ENCODE measurements around the gene TRANK1. TPM values are rescaled to one million over a fixed set of nuclear protein-coding genes. Genes with fewer than 3 reads are reported as not detected.
"Not testable (repeated sequence)": the region's sequence is repeated elsewhere in the genome, so short reads cannot be mapped to it uniquely, and the experiment has no call there.

Gene TRANK1
- total RNA-seq, 4 donors from 2014 or later = 8.7 to 12.6 (median 10.5) TPM

DNA sequence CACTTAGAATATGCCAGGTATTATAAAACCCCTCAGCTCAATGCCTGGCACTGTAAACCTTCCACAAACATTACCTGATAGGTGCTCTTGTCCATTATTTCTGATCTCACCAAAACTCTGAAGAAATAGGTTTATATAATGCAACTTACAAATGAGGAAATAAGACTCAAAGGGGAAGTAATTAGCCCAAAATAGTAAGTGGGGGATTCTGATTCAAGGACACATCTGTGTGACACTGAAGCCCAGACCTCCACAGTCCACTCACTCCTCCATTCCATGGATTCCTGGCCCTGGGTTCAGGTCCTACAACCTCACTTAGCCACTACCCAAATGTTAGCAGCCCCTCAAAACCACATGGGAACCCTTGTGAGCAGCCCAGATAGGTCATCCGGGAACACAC is 49.9 kb downstream of the TRANK1 start:
- Histone ChIP-seq H3K4me1 (peaks cover 0 to 13% (median 2%) of the 10 kb centered on the region in 4 donors), H3K27ac (no peak overlapping the region), H3K9me3 (no peaks in the 10 kb centered on the region), H3K36me3 (peaks cover 0 to 50% (median under 1%) of the 10 kb centered on the region in 3 donors), H3K27me3 (no peaks in the 10 kb centered on the region), H3K4me3 (no peak overlapping the region)
- no peak for DNase-seq (ENCODE audit: low spot score in 2 of 2)
- WGBS, 2 donors = 87 to 93% methylated on average over 1 of the region's 1 CpG
- TF ChIP-seq POLR2A (IDR thresholded peaks at IDR 0.05) (no peak), EP300 (IDR thresholded peaks at IDR 0.05) (no peak)
- TF ChIP-seq, protein P1, sequence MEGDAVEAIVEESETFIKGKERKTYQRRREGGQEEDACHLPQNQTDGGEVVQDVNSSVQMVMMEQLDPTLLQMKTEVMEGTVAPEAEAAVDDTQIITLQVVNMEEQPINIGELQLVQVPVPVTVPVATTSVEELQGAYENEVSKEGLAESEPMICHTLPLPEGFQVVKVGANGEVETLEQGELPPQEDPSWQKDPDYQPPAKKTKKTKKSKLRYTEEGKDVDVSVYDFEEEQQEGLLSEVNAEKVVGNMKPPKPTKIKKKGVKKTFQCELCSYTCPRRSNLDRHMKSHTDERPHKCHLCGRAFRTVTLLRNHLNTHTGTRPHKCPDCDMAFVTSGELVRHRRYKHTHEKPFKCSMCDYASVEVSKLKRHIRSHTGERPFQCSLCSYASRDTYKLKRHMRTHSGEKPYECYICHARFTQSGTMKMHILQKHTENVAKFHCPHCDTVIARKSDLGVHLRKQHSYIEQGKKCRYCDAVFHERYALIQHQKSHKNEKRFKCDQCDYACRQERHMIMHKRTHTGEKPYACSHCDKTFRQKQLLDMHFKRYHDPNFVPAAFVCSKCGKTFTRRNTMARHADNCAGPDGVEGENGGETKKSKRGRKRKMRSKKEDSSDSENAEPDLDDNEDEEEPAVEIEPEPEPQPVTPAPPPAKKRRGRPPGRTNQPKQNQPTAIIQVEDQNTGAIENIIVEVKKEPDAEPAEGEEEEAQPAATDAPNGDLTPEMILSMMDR (IDR thresholded peaks at IDR 0.05) = no peak

DNA sequence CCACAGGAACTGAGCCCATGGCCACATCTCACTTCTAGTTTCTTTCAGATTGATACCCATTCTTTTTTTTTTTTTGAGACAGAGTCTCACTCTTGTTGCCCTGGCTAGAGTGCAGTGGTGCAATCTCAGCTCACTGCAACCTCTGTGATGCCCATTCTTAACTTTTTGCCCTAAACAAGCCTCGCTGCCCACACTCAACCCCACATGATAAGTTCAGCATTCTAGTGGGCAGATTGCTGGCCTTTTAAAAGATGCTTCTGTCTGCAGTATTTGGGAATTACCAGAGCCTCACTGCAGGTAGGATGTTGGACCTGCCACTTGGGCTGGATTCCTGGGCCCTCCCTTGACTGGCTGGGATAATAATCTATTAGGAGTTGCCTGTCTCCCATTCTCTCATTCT is 51.0 kb downstream of the TRANK1 start:
- no peaks in the 10 kb centered on the region for H3K9me3 ChIP-seq
- H3K27me3 ChIP-seq = no peaks in the 10 kb centered on the region
- no peak overlapping the region for H3K4me3 ChIP-seq
- H3K36me3 ChIP-seq = peaks cover 0 to 50% (median 7%) of the 10 kb centered on the region in 3 donors
- peak overlapping the region in 1 of 4 donors; percentile 25 for H3K27ac ChIP-seq
- 88 to 100% methylated on average over 1 of the region's 1 CpG for WGBS, 2 donors
- peaks cover 0 to 13% (median 2%) of the 10 kb centered on the region in 4 donors for H3K4me1 ChIP-seq
- TF ChIP-seq, protein P1 (IDR thresholded peaks at IDR 0.05) = no peak
- TF ChIP-seq EP300 (IDR thresholded peaks at IDR 0.05) (no peak), POLR2A (IDR thresholded peaks at IDR 0.05) (no peak)
- DNase-seq (ENCODE audit: low spot score in 2 of 2) = no peak

DNA sequence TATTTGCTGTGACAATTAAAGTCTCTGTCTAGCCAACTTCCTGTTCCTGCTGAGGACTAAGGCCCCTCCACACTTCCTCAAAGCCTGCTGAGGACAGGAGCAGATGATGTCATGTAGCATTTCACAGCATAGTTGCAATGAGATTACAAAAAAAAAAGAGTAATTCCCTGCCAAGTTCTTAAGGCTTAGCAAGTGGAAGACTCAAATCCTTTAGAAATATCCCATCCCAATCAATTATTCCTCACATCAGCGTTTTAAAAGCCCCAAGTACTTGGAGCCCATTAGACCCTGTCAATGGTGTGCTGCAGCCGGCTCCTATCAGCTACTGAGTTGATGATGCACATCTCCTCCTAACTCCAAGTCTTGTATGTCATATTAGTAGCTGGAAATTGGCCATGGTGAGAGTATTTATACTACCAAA is 51.7 kb downstream of the TRANK1 start:
- Histone ChIP-seq H3K27ac (peak overlapping the region in 3 of 4 donors; percentile 25 to 54 (median 52)), H3K9me3 (no peaks in the 10 kb centered on the region), H3K4me3 (no peak overlapping the region), H3K36me3 (peaks cover 0 to 50% (median 7%) of the 10 kb centered on the region in 3 donors), H3K27me3 (no peaks in the 10 kb centered on the region), H3K4me1 (peaks cover 0 to 13% (median 2%) of the 10 kb centered on the region in 4 donors)
- 58 to 77% methylated on average over 2 of the region's 2 CpGs for WGBS, 2 donors
- DNase-seq (ENCODE audit: low spot score in 2 of 2) = no peak
- peak in 1 of 2 donors; percentile 61 for TF ChIP-seq EP300 (IDR thresholded peaks at IDR 0.05)
- TF ChIP-seq, protein P1 (IDR thresholded peaks at IDR 0.05) = no peak

DNA sequence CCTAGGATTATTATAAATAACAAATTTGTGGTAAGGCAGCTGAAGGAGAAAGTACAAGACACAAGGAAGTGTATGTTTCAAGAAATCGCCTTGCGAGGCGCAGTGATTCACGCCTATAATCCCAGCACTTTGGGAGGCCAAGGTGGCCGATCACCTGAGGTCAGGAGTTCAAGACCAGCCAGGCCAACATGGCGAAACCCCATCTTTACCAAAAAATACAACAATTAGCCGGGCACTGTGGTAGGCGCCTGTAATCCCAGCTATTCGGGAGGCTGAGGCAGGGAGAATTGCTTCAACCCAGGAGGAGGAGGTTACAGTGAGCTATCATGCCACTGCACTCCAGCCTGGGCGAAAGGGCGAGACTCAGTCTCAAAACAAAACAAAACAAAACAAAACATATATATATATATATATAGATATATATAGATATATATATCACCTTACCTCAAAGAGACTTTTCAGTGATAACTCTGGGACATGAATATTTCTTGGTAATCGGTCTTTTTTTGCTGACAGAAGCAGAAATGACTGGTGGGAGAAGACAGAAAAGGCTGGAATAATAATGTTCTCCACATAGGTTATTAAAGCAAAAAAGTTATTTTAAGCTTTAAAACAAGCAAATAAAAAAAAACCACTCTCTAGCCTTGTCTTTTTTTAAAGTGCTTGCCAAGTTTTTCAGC is 52.3 kb downstream of the TRANK1 start:
- peak overlapping the region in 1 of 4 donors; percentile 52 for H3K27ac ChIP-seq
- H3K27me3 ChIP-seq = no peaks in the 10 kb centered on the region
- no peaks in the 10 kb centered on the region for H3K9me3 ChIP-seq
- DNase-seq (ENCODE audit: low spot score in 2 of 2) = no peak
- TF ChIP-seq, protein P1 (IDR thresholded peaks at IDR 0.05) = no peak
- TF ChIP-seq EP300 (IDR thresholded peaks at IDR 0.05) (no peak), POLR2A (IDR thresholded peaks at IDR 0.05) (no peak)
- H3K36me3 ChIP-seq = peaks cover 0 to 50% (median 7%) of the 10 kb centered on the region in 3 donors
- 84 to 88% methylated on average over 12 of the region's 12 CpGs for WGBS, 2 donors
- H3K4me1 ChIP-seq = peaks cover 0 to 13% (median 2%) of the 10 kb centered on the region in 4 donors
- no peak overlapping the region for H3K4me3 ChIP-seq

DNA sequence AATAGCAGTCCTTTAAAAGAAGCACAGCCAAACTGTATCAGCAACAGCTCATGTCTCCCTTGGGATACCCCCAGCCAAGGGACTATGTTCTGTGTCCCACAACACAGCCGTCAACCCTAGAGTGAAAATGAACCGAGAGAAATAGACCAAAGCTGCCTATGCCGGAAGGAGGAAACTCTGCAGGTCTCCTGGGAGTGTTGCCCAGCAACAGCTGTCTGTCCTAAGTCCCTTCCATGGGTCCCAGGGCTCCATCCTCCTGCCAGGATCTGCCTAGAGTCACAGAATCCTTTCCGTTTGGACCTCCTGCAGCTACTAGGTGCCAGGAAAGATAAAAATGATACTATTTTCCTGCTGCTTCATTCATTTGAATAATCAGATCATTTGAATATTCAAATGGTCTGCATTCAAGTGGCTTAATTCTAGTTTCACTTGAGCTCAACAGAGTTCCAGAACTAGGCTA is 53.1 kb downstream of the TRANK1 start:
- no peak for TF ChIP-seq POLR2A (IDR thresholded peaks at IDR 0.05)
- TF ChIP-seq, protein P1 (IDR thresholded peaks at IDR 0.05) = no peak
- no peak for TF ChIP-seq EP300 (IDR thresholded peaks at IDR 0.05)
- 56 to 64% methylated on average over 4 of the region's 4 CpGs for WGBS, 2 donors
- Histone ChIP-seq H3K4me1 (peaks cover 0 to 13% (median 2%) of the 10 kb centered on the region in 4 donors), H3K4me3 (no peak overlapping the region), H3K9me3 (no peaks in the 10 kb centered on the region), H3K27me3 (no peaks in the 10 kb centered on the region), H3K27ac (no peak overlapping the region), H3K36me3 (peaks cover 0 to 43% (median 7%) of the 10 kb centered on the region in 3 donors)
- no peak for DNase-seq (ENCODE audit: low spot score in 2 of 2)

DNA sequence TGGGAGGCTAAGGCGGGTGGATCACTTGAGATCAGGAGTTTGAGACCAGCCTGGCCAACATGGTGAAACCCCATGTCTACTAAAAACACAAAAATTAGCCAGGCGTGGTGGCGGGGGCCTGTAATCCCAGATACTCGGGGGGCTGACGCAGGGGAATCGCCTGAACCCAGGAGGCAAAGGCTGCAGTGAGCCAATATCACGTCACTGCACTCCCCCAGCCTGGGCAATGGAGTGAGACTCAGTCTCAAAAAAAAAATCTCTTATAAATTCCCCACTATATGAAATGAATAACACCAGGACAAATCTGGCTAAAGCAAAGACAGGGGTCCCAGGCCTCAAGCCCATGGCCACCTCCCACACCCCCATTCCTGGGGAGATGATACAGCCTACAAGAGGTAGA is 53.8 kb downstream of the TRANK1 start:
- not testable (repeated sequence) for H3K27ac ChIP-seq; H3K9me3 ChIP-seq; DNase-seq (ENCODE audit: low spot score in 2 of 2); H3K4me3 ChIP-seq; H3K27me3 ChIP-seq
- peaks cover 0 to 13% (median 2%) of the 10 kb centered on the region in 4 donors for H3K4me1 ChIP-seq
- H3K36me3 ChIP-seq = peaks cover 0 to 43% (median 7%) of the 10 kb centered on the region in 3 donors
- WGBS, 2 donors = 84 to 88% methylated on average over 7 of the region's 7 CpGs
